NCI-H128 (cell line): Measurements from ENCODE around the gene PIK3R6.
"Not testable (repeated sequence)": the region's sequence is repeated elsewhere in the genome, so short reads cannot be mapped to it uniquely, and the experiment has no call there.

Experiments used
- DNase-seq: peaks from one replicate; lab custom pipeline; 2025; ENCODE audit not compliant: unreplicated experiment; lab: John Stamatoyannopoulos, UW

PIK3R6 gene

DNA sequence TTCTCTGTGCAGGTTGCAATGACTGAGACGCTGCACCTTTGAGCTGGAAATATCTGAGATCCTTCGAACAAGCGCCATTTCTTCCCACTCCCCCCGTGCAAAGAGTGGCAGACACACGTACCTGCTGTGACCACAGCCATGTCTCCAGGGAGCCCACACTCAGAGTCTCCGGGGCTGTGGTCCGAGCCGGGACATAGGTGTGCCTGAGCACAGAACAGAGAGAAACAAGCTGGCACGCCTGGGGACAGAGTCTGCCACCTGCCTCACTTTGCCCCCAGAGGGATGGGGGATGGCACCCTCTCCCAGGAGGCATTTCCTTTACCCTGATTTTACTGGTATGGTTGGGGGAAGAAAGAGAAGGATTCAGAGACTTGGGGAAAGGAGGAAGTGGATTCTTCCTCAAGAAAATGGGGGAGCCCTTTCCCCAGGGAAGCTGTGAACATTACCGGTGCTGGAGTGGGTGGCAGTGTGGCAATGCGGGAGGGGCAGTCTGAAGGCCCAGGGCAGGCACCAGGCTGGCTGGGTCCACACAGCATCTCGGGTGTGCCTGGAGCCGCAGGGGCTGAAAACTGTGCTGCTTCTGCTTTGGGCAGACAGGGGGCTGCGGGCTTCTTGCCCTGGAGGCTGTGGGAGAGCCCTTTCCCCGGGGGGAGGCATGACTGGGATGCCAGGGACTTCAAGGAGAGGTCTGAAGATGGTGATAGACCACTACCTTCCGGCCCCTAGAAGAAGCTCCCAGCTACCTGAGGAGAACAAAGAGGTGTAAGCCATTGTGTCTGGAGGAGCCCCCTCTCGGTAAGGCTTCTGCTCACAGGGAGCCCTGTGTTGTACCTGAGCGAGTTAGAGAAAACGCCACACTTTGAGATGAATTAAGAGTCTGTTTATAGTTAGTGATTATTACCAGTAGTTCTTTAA, 6.6 kb upstream of the PIK3R6 start:
- DNase-seq = no peak

DNA sequence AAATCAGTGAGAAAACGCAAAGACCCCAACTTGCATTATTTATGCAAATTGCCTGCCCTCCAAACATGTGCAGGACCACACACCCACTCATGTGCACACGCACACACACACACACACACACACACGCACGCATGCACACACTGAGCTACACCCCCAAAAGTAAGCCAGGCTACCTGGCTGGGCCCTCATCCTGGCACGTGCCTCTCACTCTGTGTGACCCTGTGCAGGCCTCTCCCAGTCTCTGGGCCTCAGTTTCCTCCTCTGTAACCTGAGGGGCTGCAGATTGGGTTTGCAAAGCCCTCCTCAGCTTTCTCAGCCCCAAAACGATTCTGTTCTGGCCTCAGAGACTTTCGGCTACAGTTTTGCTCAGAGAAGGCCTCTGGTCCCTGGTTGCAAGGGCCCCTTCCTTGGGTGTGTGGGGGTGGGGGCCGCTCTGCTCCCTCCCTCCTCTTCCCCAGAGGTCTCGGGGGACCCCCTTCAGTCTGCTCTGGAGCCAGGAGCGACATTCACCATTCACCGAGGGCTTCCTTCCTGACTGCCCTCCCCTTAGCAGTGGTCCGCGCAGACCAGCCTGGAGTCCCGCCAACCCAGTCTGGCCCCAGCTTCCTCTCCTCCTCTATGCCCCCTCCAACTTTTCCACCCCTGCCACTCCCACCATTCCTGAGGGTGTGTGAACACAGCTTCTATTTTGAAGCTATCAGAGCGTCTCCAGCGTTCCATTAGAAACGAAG, 5.4 kb upstream of the PIK3R6 start:
- DNase-seq = no peak

DNA sequence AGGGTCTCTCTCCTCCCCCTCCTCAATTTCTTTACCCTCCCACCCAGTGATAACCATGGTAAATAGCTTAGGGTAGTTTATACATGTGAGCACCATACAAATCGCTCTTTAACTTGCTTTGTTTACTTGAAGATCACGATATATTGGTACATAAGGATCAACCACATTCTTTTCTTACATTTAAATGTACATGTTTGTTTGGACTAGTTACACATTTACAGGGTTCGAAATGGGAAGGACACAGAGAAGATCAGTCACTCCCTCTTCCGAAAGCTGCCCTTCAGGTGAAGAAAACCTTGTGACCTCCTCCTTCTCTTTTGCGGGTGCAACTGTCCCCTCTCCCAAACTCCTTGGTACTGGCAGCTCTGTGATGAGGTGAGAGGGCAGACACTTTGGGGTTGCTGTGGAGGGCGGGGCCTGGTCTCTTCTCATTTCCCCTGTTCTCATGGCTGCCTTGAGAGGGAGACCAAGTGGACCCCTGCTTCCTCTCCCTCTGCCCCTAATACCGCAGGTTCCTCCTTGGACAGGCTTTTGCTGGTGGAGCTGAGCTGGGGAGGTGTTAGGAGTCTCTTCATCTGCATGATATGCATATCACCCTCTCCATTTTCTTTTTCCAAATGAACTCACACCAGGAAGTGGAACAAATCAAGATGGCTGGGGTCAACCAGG, 4.7 kb upstream of the PIK3R6 start:
- DNase-seq = no peak

DNA sequence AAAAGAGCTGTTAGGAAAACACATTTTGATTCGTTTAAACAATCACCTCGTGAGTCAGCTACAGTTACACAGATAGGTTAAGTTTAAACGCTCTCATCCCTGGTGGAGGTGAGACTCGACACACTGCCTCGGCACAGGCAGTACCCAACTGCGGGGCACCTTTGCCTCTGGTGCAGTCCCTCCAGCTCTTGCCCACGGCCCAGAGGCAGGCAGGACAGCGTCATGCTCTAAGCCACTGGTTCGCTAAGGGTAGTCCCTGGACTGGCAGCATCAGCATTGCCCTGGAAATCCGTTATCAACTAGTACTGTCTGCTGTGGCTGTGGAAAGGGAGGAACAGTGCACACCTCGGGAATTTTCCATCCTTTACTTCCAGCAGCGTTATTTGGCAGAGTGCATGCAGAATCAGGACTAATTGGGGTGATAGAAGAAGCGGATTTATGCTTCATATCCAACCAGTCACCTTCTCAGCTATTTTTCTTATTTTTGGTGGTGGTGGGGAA, 3.7 kb upstream of the PIK3R6 start:
- no peak for DNase-seq

DNA sequence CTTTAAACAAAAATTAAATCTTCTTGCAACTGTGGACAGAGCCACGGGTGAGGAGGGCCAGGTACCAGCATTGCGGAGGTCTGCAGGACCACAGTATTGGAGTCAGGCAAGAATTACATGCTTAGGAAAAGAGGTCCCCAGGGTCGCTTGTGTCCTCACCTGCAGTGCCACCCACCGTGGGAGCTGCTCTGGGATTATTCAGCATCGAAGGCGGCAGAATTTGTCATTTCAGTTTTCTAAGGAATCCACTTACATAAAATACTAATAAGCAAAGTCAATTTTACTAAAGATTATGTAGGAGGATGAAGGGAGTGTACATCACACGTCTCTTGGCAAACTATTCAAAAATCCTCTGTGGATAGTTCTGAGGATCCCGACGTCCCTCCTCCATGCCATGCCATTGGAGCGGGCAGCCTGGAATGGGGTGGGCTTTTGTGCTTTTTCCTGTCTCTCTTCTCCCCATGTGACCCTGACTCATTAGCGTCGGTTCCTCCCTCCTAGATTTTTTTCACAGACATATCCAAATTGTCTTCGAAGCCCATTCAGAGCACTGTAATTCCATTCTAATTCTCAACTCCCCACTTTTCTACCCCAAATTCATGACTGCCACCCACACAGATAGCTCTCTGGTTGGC, 3.0 kb upstream of the PIK3R6 start:
- no peak for DNase-seq

DNA sequence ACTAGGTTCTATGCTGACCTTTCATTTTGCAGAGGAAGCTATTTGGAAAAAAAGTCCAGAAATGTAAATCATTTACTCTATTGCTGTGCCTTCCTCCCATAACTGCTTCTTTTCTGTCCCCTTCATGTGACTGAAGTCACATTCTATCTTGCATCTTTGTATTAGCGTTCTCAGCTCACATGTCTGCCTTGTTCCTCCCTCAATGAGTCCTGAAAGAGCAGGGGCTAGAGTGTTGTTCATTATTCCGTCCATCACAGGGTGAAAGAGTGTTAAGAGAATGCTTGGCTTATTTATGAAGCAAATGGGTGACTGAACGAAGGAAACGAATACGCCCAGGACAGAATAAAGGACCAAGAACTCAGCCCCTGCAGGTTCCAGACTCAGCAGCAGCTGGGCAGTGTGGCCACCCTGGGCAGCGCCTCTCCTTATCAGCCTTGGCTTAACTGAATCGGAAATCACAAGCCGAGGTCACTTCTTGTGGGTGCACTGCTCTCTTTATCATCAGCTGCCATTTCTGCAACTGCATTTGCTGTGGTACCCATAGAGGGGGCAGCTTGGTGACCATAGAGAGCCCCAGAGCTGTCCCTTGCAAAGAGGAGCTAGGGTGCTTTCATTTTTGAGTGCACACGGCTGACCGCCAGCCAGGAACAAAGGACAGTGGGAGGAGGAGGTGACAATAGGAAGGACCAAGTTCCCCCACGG, 1.8 kb upstream of the PIK3R6 start:
- DNase-seq = no peak

DNA sequence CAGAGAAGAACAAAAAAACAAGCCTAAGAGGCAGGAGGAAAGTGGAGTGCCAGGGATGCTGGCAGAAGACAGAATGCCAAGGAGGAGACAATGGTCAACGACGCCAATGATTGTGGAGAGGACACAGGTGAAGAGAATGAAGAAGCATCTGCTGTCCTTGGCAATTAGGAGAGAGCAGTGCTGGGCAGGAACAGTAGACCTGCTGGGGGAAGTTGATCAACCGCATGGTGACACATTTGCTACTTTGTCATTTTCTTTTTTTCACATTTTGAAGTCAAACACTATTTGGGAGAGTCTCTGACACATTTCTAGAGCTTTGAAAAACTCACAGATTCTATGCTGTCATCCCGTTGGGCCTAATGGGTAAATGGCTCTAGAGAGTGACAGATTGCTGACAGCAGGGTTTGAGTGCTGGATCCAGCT, 1.1 kb upstream of the PIK3R6 start:
- DNase-seq = no peak

DNA sequence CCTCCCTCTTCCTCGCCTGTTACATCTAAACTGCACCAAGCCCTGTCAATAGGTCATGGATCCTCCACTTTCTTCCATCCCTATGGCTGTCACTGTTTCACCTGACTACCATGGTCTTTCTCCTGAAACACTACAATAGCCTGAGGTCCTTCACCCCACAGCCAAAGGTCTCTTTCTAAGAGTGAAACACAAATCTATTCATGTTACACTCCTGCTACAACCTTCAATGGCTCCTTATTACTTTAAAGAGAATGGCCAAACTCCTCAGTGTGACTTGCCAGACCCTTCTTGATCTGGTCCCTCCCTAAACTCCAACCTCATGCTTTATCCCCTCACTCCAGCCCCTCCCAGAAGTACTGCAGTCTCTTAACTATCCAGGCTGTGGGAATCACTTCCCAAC, 618 bp upstream of the PIK3R6 start:
- DNase-seq = no peak

DNA sequence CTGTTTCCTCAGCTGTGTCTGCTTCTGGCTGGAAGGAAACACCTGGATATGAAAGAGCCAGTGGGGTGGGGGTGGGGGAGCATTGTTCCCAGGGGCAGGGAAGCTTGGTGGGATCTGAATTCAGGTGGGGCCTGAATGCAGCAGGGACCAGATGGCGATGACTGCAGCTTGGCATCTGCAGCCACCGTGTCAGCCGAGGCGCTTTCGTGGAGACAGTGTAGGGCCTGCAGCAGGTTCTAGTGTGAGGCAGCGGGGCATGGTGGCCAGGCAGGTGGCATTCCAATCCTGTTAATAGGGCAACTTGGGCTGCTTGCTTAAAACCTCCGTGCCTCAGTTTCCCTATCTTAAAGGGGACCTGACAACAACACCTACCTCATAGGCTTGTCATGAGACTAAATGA, 1.7 kb downstream of the PIK3R6 start:
- DNase-seq = no peak

DNA sequence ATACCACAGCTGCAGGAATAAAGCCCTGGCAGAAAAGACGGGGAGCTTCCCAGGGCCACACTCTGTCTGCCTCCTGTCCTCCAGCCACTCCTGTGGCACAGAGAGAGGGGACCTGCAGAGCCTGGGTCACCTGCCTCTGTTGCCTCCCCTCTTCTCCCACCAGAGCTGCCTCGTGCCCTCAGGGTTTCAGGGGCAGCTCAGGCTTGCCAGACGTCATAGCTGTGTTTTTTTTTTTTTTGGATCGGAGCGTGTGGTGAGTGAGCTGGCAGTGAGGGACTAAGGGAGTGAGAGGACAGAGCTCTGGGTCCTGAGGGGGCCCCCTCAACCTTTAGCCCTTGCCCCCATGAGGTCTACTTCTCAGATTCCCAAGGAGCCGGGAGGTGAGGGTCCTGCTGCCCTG, 2.1 kb downstream of the PIK3R6 start:
- DNase-seq = no peak

DNA sequence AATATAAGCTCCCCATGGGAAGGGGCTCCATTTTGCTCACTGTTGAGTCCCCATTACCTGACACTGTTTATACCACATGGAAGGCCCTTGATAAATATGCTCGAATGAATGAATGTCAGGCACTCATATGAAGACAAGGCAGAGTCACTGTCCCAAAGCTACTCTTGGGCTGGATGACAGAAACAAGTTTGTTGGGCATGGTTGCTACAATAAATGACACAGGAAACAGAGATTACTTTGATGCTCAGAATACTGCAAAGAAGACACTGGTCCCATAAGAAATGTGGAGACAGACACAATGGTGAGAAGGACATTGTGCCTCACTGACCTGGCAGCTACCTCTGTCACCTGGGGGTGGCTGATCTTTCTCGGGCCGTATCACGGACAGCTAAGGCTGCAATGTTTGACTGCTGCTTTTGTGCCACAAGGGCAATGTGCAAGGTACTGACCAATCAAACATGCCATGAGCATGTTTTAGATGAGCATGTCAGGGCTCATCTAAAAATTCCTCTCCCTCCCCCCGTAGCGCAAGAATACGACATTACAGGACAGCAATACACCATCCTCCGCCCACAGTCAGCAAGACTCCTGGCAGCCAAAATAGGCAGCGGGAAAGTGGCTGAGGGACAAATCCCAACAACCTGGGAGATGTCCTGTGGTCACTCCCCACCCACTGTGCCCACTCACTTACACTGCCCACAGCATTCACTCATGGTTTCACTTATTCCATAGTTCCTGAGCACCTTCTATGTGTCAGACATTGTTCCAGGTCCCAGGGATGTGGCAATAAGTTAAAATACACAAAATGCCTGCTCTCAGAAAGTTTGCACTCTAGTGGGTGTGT, 5.0 kb downstream of the PIK3R6 start:
- no peak for DNase-seq

DNA sequence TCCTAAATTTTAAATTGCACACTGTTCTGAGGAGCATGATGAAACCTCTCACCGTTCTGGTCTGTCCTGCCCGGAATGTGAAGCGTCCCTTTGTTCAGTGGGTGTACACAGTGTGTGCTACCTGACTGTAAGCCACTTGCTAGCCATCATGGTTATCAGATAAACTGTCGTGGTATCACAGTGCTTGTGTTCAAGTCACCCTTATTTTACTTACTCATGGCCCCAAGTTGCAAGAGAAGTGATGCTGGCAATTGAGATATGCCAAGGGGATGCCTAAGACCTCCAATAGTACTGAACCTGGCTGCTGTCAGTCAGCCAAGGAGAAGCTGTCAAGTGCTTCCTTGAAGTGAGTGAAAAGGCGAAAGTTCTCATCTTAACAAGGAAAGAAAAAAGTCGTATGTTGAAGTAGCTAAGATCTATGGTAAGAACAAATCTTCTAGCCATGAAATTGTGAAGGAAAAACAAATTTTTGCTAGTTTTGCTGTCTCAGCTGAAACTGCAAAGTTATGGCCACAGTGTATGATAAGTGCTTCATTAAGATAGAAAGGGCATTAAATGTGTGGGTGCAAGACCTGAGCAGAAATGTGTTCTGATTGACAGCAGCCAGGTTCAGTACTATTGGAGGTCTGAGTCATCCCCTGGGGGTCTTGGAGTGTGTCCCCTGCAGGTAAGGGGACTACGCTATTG, 5.8 kb downstream of the PIK3R6 start:
- DNase-seq = no peak

DNA sequence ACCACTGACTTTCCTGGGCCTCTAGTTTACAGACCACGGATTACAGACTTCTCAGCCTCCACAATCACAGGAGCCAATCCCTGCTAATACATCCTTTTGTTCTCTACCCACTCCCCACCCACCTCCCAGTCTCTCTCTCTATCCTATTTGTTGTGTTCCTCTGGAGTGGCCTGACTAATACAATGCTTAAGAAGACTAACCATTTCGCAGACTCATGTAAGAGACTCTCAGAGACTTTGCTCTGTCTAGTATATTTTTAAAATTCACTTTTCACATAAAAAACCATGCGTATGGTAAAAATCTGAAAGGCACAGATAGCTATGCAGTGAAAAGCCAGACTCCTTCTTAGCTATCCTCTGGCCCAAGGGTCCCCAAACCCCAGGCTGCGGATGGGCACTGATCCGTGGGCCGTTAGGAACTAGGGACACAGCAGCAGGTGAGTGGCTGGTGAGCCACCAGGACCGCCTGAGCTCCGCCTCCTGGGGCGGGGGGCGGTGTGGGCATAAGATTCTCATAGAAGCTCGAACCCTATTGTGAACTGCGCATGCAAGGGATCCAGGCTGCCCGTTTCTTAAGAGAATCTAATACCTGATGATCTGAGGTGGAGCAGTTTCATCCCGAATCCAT, 7.6 kb downstream of the PIK3R6 start:
- no peak for DNase-seq

DNA sequence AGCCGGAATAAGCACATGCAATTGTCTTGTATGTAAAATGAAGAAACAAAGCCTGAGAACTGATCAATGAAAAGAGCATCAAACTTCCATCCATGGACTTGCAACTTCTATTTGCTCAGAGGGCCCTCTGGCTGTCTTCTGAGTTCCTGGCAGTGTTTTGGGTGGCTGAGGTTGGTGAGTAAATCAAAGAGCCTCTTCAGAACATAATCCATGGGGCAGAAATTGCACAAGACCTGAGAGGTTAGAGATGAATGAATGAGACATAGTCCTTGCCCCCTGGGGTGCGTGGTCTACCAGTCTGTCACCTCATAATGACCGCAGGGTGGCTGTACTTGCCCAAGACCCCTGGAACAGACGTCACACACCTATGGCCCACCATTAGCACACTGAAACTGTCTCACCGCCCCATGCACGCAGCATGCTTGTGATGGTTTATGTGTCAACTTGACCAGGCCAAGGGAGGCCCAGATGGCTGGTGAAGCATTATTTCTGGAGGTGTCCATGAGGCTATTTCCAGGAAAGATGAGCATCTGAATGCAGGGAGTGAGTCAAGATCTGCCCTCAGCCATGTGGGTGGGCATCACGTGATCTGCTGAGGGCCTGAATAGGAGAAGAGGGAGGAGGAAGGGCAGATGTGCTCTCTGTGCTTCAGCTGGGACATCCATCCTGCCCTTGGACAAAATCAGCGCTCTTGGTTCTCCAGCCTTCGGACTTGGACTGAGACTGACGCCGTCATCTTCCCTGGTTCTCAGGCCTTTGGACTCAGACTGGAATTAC, 8.3 kb downstream of the PIK3R6 start:
- no peak for DNase-seq

DNA sequence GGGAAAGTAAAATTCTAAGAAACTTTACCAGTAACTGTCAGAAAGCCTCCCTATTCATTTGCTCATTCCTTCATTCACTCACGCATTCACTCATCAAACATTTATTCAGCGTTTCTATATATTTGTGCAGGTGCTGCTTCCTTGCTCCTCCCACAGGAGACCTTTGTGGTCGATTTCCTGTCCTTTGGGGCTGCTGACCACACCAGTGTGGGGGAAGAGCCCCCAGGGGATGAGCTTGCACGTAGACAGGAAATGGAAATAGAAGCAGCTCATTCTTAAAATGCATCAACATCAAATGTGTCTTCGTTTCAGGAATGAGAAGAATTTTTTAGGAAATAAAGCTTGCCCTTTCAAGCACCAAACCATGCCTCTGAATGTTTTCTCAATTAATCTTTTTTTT, 9.6 kb downstream of the PIK3R6 start:
- DNase-seq = no peak

DNA sequence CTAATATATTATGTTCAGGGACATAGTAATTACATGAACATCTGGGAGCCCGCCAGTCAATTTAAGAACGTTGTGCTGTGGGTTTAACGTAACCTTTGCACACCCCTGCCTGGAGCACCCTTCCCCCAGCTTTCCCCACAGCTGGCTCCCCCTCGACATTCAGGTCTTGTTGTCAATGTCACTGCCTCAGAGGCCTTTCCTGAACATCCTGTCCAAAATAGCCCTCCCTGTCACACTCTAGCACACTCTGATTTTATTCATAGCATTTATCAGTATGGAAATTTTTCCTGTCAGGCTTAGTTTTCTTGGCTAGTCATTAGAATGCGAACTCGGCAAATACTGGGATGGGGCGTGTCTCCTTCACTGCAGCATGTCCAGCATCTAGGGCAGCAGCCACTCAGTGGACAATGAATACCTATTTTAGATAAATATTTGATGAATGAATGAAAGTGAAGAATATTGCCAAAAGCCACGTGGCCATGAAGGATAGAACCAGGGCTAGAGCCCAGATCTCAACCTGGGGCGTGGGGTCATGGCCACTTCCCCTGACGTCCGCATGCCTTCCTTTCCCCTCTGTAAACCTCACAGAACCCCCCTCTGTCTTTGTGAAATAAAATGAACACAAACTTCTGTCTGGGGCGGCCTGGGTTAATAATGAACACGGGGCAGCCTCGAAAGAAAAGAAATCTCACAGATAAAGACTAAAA, 10.5 kb downstream of the PIK3R6 start:
- DNase-seq = no peak

DNA sequence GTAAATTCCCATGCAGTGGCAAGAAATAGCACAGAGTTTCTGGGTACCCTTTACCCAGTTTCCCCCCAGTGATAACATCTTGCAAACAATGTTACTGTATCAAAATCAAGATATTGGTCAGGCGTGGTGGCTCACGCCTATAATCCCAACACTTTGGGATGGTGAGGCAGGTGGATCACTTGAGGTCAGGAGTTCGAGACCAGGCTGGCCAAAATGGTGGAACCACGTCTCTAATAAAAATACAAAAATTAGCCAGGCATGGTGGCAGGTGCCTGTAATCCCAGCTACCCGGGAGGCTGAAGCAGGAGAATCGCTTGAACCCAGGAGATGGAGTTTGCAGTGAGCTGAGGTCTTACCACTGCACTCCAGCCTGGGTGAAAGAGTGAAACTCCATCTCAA, 11.3 kb downstream of the PIK3R6 start:
- DNase-seq = not testable (repeated sequence)
